ENCODE data around the gene GOLGA5. TPM values are rescaled to one million over a fixed set of nuclear protein-coding genes. Genes with fewer than 3 reads are reported as not detected.
A peak's percentile ranks its signal among the peaks of the same experiment; 100 is the strongest.

Gene GOLGA5
- total and polyA plus RNA-seq, 2 donors (not counting 3 experiments of a cell fraction or from before 2014, with no cell fraction given), result 16.3 to 28.9 TPM

DNA sequence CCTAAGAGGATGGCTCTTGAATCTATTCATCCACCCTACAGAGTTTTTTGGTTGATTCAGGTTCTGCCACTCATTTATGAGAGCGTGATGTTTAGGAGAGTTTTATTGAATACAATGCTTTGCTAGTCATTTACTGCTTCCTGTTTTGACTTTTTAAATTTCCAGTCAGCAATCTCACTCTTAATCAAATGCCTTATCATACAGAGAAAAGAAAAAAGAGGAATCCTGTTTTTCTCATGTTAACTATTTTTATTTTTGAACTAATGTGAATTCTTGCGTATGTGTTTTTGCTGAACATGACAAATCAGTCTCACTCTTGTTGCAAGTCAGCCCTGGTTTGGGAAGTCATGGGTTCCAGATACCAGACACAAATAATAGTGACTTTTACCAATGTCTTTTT is 23.6 kb upstream of the GOLGA5 start:
- CTCF ChIA-PET, result interaction anchor here (1.5 kb wide), 1 partner anchor 14 kb away, joined by 5 read pairs; no protein-coding TSS in a partner anchor
- dilution Hi-C loops (cut with MboI; ENCODE audit: extremely low pct_ligation_motif_present, low sequenced_read_pairs) (no loop called here), intact Hi-C loops (cut with micrococcal nuclease) (no loop called here)
- Histone ChIP-seq H3K9me3 (replicated peaks; ENCODE audit: control insufficient read depth, insufficient read depth, low read length) (no peaks in the 10 kb centered on the region), H3K4me1 (ENCODE audit: control insufficient read depth, extremely low read depth, insufficient read depth, low read length) (no peaks in the 10 kb centered on the region), H3K4me2 (ENCODE audit: insufficient read depth, low read length) (no peak overlapping the region), H3K27me3 (ENCODE audit: control insufficient read depth in 2 of 2, insufficient read depth in 2 of 2, low read length in 2 of 2) (no peaks in the 10 kb centered on the region), H3K79me2 (ENCODE audit: control insufficient read depth, insufficient read depth, low read length) (no peaks in the 10 kb centered on the region), H3K4me3 (replicated peaks in 1 of 3; ENCODE audit: insufficient read depth in 1 of 3, low read depth in 1 of 3, low read length in 3 of 3) (no peak overlapping the region), H3K9ac (replicated peaks; ENCODE audit: extremely low read depth, insufficient read depth, low read length) (no peak overlapping the region), H2AFZ (ENCODE audit: low read depth, low read length) (no peak overlapping the region), H4K20me1 (replicated peaks; ENCODE audit: control insufficient read depth, extremely low read depth, insufficient read depth, low read length) (no peaks in the 10 kb centered on the region), H3K9me1 (replicated peaks; ENCODE audit: control insufficient read depth, extremely low read depth, insufficient read depth, low read length) (no peaks in the 10 kb centered on the region), H3K27ac (ENCODE audit: insufficient read depth, low read depth, low read length) (no peak overlapping the region), H3K36me3 (ENCODE audit: control insufficient read depth in 2 of 2, extremely low read depth in 1 of 2, insufficient read depth in 2 of 2, low read length in 2 of 2) (no peaks in the 10 kb centered on the region)
- POLR2A ChIA-PET, result no interaction called here
- no peak for TF ChIP-seq POLR2AphosphoS5 (IDR thresholded peaks at IDR 0.05; ENCODE audit: insufficient read depth, low read depth, low read length)
- no peak for TF ChIP-seq EZH2 (IDR thresholded peaks at IDR 0.05; ENCODE audit: borderline replicate concordance, low read depth, low read length, severe bottlenecking)
- no peak for TF ChIP-seq FOS (IDR thresholded peaks at IDR 0.05; ENCODE audit: borderline replicate concordance, insufficient read depth, low read length)
- TF ChIP-seq MYC (IDR thresholded peaks at IDR 0.05; ENCODE audit: low read depth, low read length), result no peak
- no peak for TF ChIP-seq MAX (IDR thresholded peaks at IDR 0.05; ENCODE audit: insufficient read depth, insufficient read length)
- no peak for TF ChIP-seq CTCF (IDR thresholded peaks at IDR 0.05; ENCODE audit: extremely low read depth in 1 of 2, insufficient read depth in 1 of 2, low read depth in 1 of 2, low read length in 2 of 2)
- TF ChIP-seq POLR2A (IDR thresholded peaks at IDR 0.05; ENCODE audit: low read depth, low read length), result no peak
- TF ChIP-seq GATA2 (IDR thresholded peaks at IDR 0.05; ENCODE audit: insufficient read depth, insufficient read length, low read depth, low read length), result no peak
- TF ChIP-seq JUN (IDR thresholded peaks at IDR 0.05; ENCODE audit: borderline replicate concordance, insufficient read depth, insufficient read length, low read depth), result no peak
- peak; percentile 63 for DNase-seq (ENCODE audit: low read depth, low spot score)
- BruUV-seq (replicated peaks), result no TSS peak
- FAIRE-seq, result no peak

Measured in endothelial cell of umbilical vein (primary cell).